K562 (cell line): ENCODE results near the gene USP19. TPM values are rescaled to one million over a fixed set of nuclear protein-coding genes. Genes with fewer than 3 reads are reported as not detected.
A peak's percentile ranks its signal among the peaks of the same experiment; 100 is the strongest.

Source experiments
- ATAC-seq: fragments of 200-7000 bp; cut with Tn5 transposase; 3 replicates; pipeline ENCODE4 v1.9.1; 2020; ENCODE audit warnings: moderate library complexity
- BruUV-seq: library from RNA; stranded (reverse); fragments of 400-500 nt; replicated peaks from 2 replicates; lab custom pipeline; 2021; lab: Mats Ljungman, UMichigan
- CTCF ChIA-PET: fragments of 300-600 bp; formaldehyde crosslinking; extraction: SDS; loops from one replicate; lab custom pipeline; 2021; ENCODE audit warnings: low intra/inter-chr PET ratio; lab: Yijun Ruan, JAX
- POLR2A ChIA-PET: fragments of 300-600, 350-650 bp; sonication (Branson Sonifier 250); formaldehyde crosslinking; extraction: SDS; loops from one replicate; lab custom pipeline; 2021; ENCODE audit warnings: antibody characterized with exemption, inconsistent platforms; lab: Yijun Ruan, JAX
- DNase-seq, 4 experiments: peaks; one replicate each; pipeline versions ENCODE4 v3.0.0 to v3.0.0-alpha.2; 2011 to 2018; ENCODE audit warnings: low spot score in 3 of 4, mixed read lengths in 3 of 4; ENCODE audit errors: extremely low read depth in 1 of 4
- FAIRE-seq: peaks from 2 replicates; lab custom pipeline; 2011; peaks lifted over from hg19 to GRCh38; lab: Jason Lieb, UNC
- H2AFZ ChIP-seq: 2 replicates; pipeline ENCODE4 v1.6.0; 2011; ENCODE audit warnings: low read depth, low read length, control low read depth, inconsistent platforms
- H3K27ac ChIP-seq: fragments of 200-600 bp; 3 replicates; pipeline ENCODE4 v1.8.0; 2011; ENCODE audit warnings: low read depth, mild to moderate bottlenecking, control low read depth, inconsistent platforms, low read length, moderate library complexity, mixed read lengths; ENCODE audit errors: extremely low read depth
- H3K27me3 ChIP-seq, 2 experiments: fragments of 300-600 bp in 1 of 2; 2 replicates in 1 of 2; 3 replicates in 1 of 2; pipeline versions ENCODE4 v1.6.0 to v1.8.0; 2011; ENCODE audit warnings: inconsistent platforms in 2 of 2, low read length in 2 of 2, mild to moderate bottlenecking in 1 of 2, mixed read lengths in 1 of 2, moderate library complexity in 1 of 2; ENCODE audit not compliant: control insufficient read depth in 2 of 2, insufficient read depth in 2 of 2
- H3K36me3 ChIP-seq: fragments of 300-600 bp; 3 replicates; pipeline ENCODE4 v1.8.0; 2011; ENCODE audit warnings: mild to moderate bottlenecking, low read length, inconsistent platforms; ENCODE audit not compliant: control insufficient read depth, insufficient read depth
- H3K4me1 ChIP-seq, 2 experiments: fragments of 200-600 bp in 1 of 2; replicated peaks in 1 of 2; 2 replicates in 1 of 2; 3 replicates in 1 of 2; pipeline versions ENCODE4 v1.5.1 to v1.8.0; 2011; ENCODE audit warnings: inconsistent platforms in 2 of 2, low read length in 2 of 2, mild to moderate bottlenecking in 1 of 2, mixed read lengths in 1 of 2, moderate library complexity in 1 of 2; ENCODE audit not compliant: control insufficient read depth in 2 of 2, insufficient read depth in 2 of 2
- H3K4me2 ChIP-seq: 2 replicates; pipeline ENCODE4 v1.6.1; 2011; ENCODE audit warnings: low read length, control low read depth, inconsistent platforms, mixed read lengths; ENCODE audit not compliant: insufficient read depth
- H3K4me3 ChIP-seq: fragments of 200-600 bp; sonication (generic), shearing (Covaris generic); 2 replicates; pipeline ENCODE4 v1.5.1; 2016; ENCODE audit warnings: control low read depth, inconsistent platforms
- H3K79me2 ChIP-seq: fragments of 200-600 bp; 3 replicates; pipeline ENCODE4 v1.8.0; 2011; ENCODE audit warnings: low read length, inconsistent platforms; ENCODE audit not compliant: control insufficient read depth, insufficient read depth
- H3K9ac ChIP-seq, 2 experiments: 2 replicates each; pipeline versions ENCODE4 v1.6.0 to v1.6.1; 2011; ENCODE audit warnings: low read depth in 2 of 2, low read length in 2 of 2, control low read depth in 1 of 2, inconsistent platforms in 1 of 2, mild to moderate bottlenecking in 1 of 2, mixed read lengths in 1 of 2; ENCODE audit not compliant: insufficient read depth in 1 of 2
- H3K9me1 ChIP-seq: one replicate; pipeline ENCODE4 v1.6.0; 2011; ENCODE audit warnings: inconsistent platforms, mild to moderate bottlenecking, low read length, moderate library complexity; ENCODE audit not compliant: control insufficient read depth, insufficient read depth
- H3K9me3 ChIP-seq: replicated peaks from 2 replicates; pipeline ENCODE4 v1.5.1; 2011; ENCODE audit warnings: low read depth, low read length, inconsistent platforms; ENCODE audit not compliant: control insufficient read depth, insufficient read depth
- H4K20me1 ChIP-seq: replicated peaks from 2 replicates; pipeline ENCODE4 v1.6.1; 2011; ENCODE audit warnings: low read length, inconsistent platforms, mixed read lengths; ENCODE audit not compliant: control insufficient read depth, insufficient read depth
- ATF3 ChIP-seq, 2 experiments: fragments of 450-650 bp in 1 of 2; sonication (generic) in 1 of 2; formaldehyde crosslinking in 1 of 2; IDR thresholded peaks in 1 of 2; conservative IDR thresholded peaks in 1 of 2; 2 replicates each; pipeline versions ENCODE4 v1.6.1 to v1.8.1; 2016 to 2023; ENCODE audit warnings: mild to moderate bottlenecking in 2 of 2, moderate library complexity in 2 of 2, inconsistent platforms in 1 of 2, missing genetic modification reagents in 1 of 2
- DMBX1 ChIP-seq: fragments of 250-450 bp; sonication (Bioruptor Pico); IDR thresholded peaks from 2 replicates; pipeline ENCODE4 v1.8.0; 2022; ENCODE audit warnings: inconsistent platforms, mild to moderate bottlenecking, moderate library complexity, borderline replicate concordance
- E2F8 ChIP-seq: fragments of 450-650 bp; IDR thresholded peaks from 2 replicates; pipeline ENCODE4 v1.7.1; 2018; ENCODE audit warnings: mild to moderate bottlenecking, low read depth; ENCODE audit not compliant: partially characterized antibody
- ELF1 ChIP-seq: fragments of 200-800 bp; sonication (Bioruptor generic); IDR thresholded peaks from 2 replicates; pipeline ENCODE4 v1.6.1; 2016; ENCODE audit warnings: missing genetic modification characterization, missing compliant biosample characterization
- ELK3 ChIP-seq: fragments of 450-650 bp; formaldehyde crosslinking; IDR thresholded peaks from 2 replicates; pipeline ENCODE4 v1.4.0; 2020; ENCODE audit warnings: mild to moderate bottlenecking
- GABPB2 ChIP-seq: fragments of 250-450 bp; sonication (Bioruptor Pico); conservative IDR thresholded peaks from 2 replicates; pipeline ENCODE4 v1.5.1; 2021; ENCODE audit warnings: mild to moderate bottlenecking
- NFXL1 ChIP-seq: fragments of 450-650 bp; formaldehyde crosslinking; IDR thresholded peaks from 2 replicates; pipeline ENCODE4 v1.4.0; 2021; ENCODE audit warnings: mild to moderate bottlenecking
- SMAD1 ChIP-seq: fragments of 150-350 bp; IDR thresholded peaks from 2 replicates; pipeline ENCODE4 v1.6.1; 2014; ENCODE audit warnings: low read length, low read depth; ENCODE audit not compliant: partially characterized antibody
- SP2 ChIP-seq: IDR thresholded peaks from 2 replicates; pipeline ENCODE4 v1.6.1; 2011; ENCODE audit warnings: mild to moderate bottlenecking, low read depth, low read length, moderate library complexity; ENCODE audit not compliant: poor library complexity, severe bottlenecking; ENCODE audit errors: extremely low read depth
- SUPT5H ChIP-seq: fragments of 450-650 bp; IDR thresholded peaks from 2 replicates; pipeline ENCODE4 v1.6.1; 2016
- VEZF1 ChIP-seq: fragments of 200-800 bp; sonication (Bioruptor generic); IDR thresholded peaks from 2 replicates; pipeline ENCODE4 v1.6.1; 2017; ENCODE audit warnings: missing genetic modification characterization, missing compliant biosample characterization
- ZBTB1 ChIP-seq: sonication (generic); formaldehyde crosslinking; IDR thresholded peaks from 2 replicates; pipeline ENCODE4 v1.8.1; 2023; ENCODE audit warnings: missing genetic modification reagents, low read depth, mild to moderate bottlenecking, borderline replicate concordance
- ZBTB17 ChIP-seq: fragments of 450-650 bp; formaldehyde crosslinking; IDR thresholded peaks from 2 replicates; pipeline ENCODE4 v1.4.0; 2020; ENCODE audit warnings: mild to moderate bottlenecking
- ZNF354B ChIP-seq: fragments of 250-450 bp; sonication (Bioruptor Pico); IDR thresholded peaks from 2 replicates; pipeline ENCODE4 v1.4.0; 2020
- ZNF551 ChIP-seq: fragments of 250-450 bp; sonication (Bioruptor Pico); IDR thresholded peaks from 2 replicates; pipeline ENCODE4 v1.5.0; 2021; ENCODE audit warnings: mild to moderate bottlenecking, moderate library complexity
- ZSCAN29 ChIP-seq: fragments of 450-650 bp; IDR thresholded peaks from 2 replicates; pipeline ENCODE4 v1.6.1; 2017
- WGBS: fragments of 100-300 bp; shearing (Covaris generic); methylation state at CpG from one replicate; pipeline ENCODE4 v1.1.6; 2016; ENCODE audit warnings: low coverage, mixed read lengths; ENCODE audit not compliant: insufficient coverage; ENCODE audit errors: missing lambda C conversion rate; 5-methylcytosine and 5-hydroxymethylcytosine counted together
- in situ Hi-C: fragments of 300-500 bp; cut with MboI; formaldehyde crosslinking; loops from 4 replicates; pipeline ENCODE4 v1.15.0; 2018; ENCODE audit warnings: inconsistent platforms, mixed read lengths
- intact Hi-C: fragments of 100-400 bp; cut with micrococcal nuclease; formaldehyde crosslinking; loops from 2 replicates; pipeline ENCODE4 v1.14.2; 2022
- polyA plus RNA-seq, 8 experiments: library from polyadenylated mRNA; depleted of rRNA in 4 of 8; stranded (reverse) in 5 of 8; unstranded in 3 of 8; fragments of >200 nt; fragmentation: Nextera tagmentation in 2 of 8; fragmentation: Illumina TruSeq in 1 of 8; extraction: Ambion mirVana in 2 of 8; extraction: Trizol in 1 of 8; gene quantifications; 2 replicates each; pipeline versions ENCODE4 v1.2.1 to v1.2.3, GENCODE V29; 2011 to 2014; ENCODE audit warnings: inconsistent platforms in 1 of 8, missing spikeins in 1 of 8
- total RNA-seq, 7 experiments: library from RNA; depleted of rRNA in 6 of 7; stranded (reverse); fragments of >200 nt in 6 of 7; fragmentation: Illumina TruSeq in 2 of 7; extraction: Trizol in 2 of 7; gene quantifications; 2 replicates each; pipeline versions ENCODE4 v1.2.1 to v1.2.3, GENCODE V29; 2011 to 2021; ENCODE audit warnings: low replicate concordance in 1 of 7

USP19 gene
- total and polyA plus RNA-seq, 9 of the 15 experiments (the other 6 are each of a cell fraction or from before 2014, with no cell fraction given) = 0.24 to 65.9 (median 36.9) TPM

GRCh38 chr3:49148159-49148558 is 27.5 kb upstream of the USP19 start:
- no TSS peak for BruUV-seq
- Histone ChIP-seq H3K9me3 (no peaks in the 10 kb centered on the region), H3K27ac (no peak overlapping the region), H4K20me1 (no peaks in the 10 kb centered on the region), H3K36me3 (no peaks in the 10 kb centered on the region), H3K9me1 (no peaks in the 10 kb centered on the region), H3K4me2 (no peak overlapping the region), H3K79me2 (no peaks in the 10 kb centered on the region)
- 33% methylated on average over 2 of the region's 5 CpGs for WGBS
- ATAC-seq (no peak; the same call in 2 of the 3 replicates), DNase-seq (no peak)
- no peak for TF ChIP-seq ATF3 (IDR thresholded peaks at IDR 0.05)
- TF ChIP-seq ATF3 (CRISPR knock-in tag; conservative IDR thresholded peaks at IDR 0.05) = no peak
- TF ChIP-seq DMBX1 (CRISPR knock-in tag) = no peak
- no peak for TF ChIP-seq E2F8
- TF ChIP-seq ELF1 (tag) = no peak
- no peak for TF ChIP-seq ZBTB17 (CRISPR knock-in tag)
- TF ChIP-seq NFXL1 (CRISPR knock-in tag) = no peak
- TF ChIP-seq SMAD1 = no peak
- TF ChIP-seq ZSCAN29 = no peak
- TF ChIP-seq GABPB2 (CRISPR knock-in tag) = no peak
- no peak for TF ChIP-seq ZNF551 (CRISPR knock-in tag)
- no peak for TF ChIP-seq ZNF354B
- no peak for TF ChIP-seq ZBTB1
- no peak for TF ChIP-seq VEZF1
- TF ChIP-seq SP2 = no peak
- TF ChIP-seq SUPT5H = no peak
- TF ChIP-seq ELK3 (CRISPR knock-in tag) = no peak
- TF ChIP-seq, all 486 proteins: peak for 0
- intact Hi-C loops = no loop called here
- FAIRE-seq = no peak
- Histone ChIP-seq H3K9ac (peak overlapping the region in 1 of 2 experiments; percentile 52; a peak in 1 of 4 replicates), H3K4me1 (no peaks in the 10 kb centered on the region; a peak in 1 of 5 replicates), H3K4me3 (no peak overlapping the region), H2AFZ (no peak overlapping the region), H3K27me3 (no peaks in the 10 kb centered on the region)
- in situ Hi-C loops = no loop called here
- ChIA-PET POLR2A (interaction anchor here (0.6 kb wide), 2 partner anchors 149 to 406 kb away, joined by 3 to 4 read pairs; partner anchors contain the start of gene BSN), CTCF (no interaction called here)
